Hematopoietic multipotent progenitor cell treated with erythropoietin and hydrocortisone succinate and interleukin-3 and kit ligand, for 6 days (in vitro differentiated cells): ENCODE results near the gene ALOXE3.

Experiments used
- DNase-seq: peaks from one replicate; pipeline ENCODE4 v3.0.0-alpha.2; 2015

Gene ALOXE3

GRCh38 chr17:8046306-8046928 is 71.9 kb downstream of the ALOXE3 start:
- DNase-seq: no peak
